HepG2 (cell line): ENCODE results near the gene CLDN16. TPM values are rescaled to one million over a fixed set of nuclear protein-coding genes. Genes with fewer than 3 reads are reported as not detected.

Experiments used
- ATAC-seq: fragments of 200-7000 bp; cut with Tn5 transposase; 3 replicates; pipeline ENCODE4 v1.9.1; 2020; ENCODE audit warnings: mild to moderate bottlenecking, moderate library complexity
- BruUV-seq: library from RNA; stranded (reverse); fragments of 400-500 nt; replicated peaks from 2 replicates; lab custom pipeline; 2021; lab: Mats Ljungman, UMichigan
- CTCF ChIA-PET: fragments of 300-600 bp; formaldehyde crosslinking; extraction: SDS; loops from one replicate; lab custom pipeline; 2021; ENCODE audit warnings: low total read pairs, inconsistent platforms, low intra/inter-chr PET ratio; lab: Yijun Ruan, JAX
- POLR2A ChIA-PET: fragments of 350-600 bp; sonication (Branson Sonifier 250); formaldehyde crosslinking; loops from one replicate; lab custom pipeline; 2020; ENCODE audit warnings: antibody characterized with exemption, inconsistent platforms; lab: Yijun Ruan, JAX
- DNase-seq: peaks from one replicate; pipeline ENCODE4 v3.0.0-alpha.2; 2015; ENCODE audit warnings: low spot score
- FAIRE-seq: peaks from 3 replicates; lab custom pipeline; 2011; peaks lifted over from hg19 to GRCh38; lab: Jason Lieb, UNC
- H2AFZ ChIP-seq: one replicate; pipeline ENCODE4 v1.6.1; 2011; ENCODE audit warnings: low read length, inconsistent platforms
- H3K27ac ChIP-seq: fragments of 300-600 bp; 3 replicates; pipeline ENCODE4 v1.8.0; 2011; ENCODE audit warnings: mixed run types, mild to moderate bottlenecking, mixed read lengths, low read length, inconsistent platforms; ENCODE audit not compliant: insufficient read depth; ENCODE audit errors: extremely low read length
- H3K27me3 ChIP-seq, 2 experiments: fragments of 200-600 bp in 1 of 2; 2 replicates in 1 of 2; 3 replicates in 1 of 2; pipeline versions ENCODE4 v1.6.0 to v1.8.0; 2011; ENCODE audit warnings: low read length in 2 of 2, mild to moderate bottlenecking in 2 of 2, moderate library complexity in 2 of 2, inconsistent platforms in 1 of 2; ENCODE audit not compliant: insufficient read depth in 2 of 2, control insufficient read depth in 1 of 2
- H3K36me3 ChIP-seq, 2 experiments: fragments of 200-600 bp in 1 of 2; replicated peaks in 1 of 2; 2 replicates in 1 of 2; 3 replicates in 1 of 2; pipeline versions ENCODE4 v1.5.1 to v1.8.0; 2011; ENCODE audit warnings: low read length in 2 of 2, inconsistent platforms in 1 of 2; ENCODE audit not compliant: insufficient read depth in 2 of 2, control insufficient read depth in 1 of 2
- H3K4me1 ChIP-seq: 2 replicates; pipeline ENCODE4 v1.5.1; 2012; ENCODE audit warnings: low read length, inconsistent platforms; ENCODE audit not compliant: insufficient read depth
- H3K4me2 ChIP-seq: 2 replicates; pipeline ENCODE4 v1.6.0; 2011; ENCODE audit warnings: low read depth, low read length, inconsistent platforms
- H3K4me3 ChIP-seq, 3 experiments: fragments of 200-600 bp in 1 of 3; sonication (generic), shearing (Covaris generic) in 1 of 3; replicated peaks in 1 of 3; 2 replicates each; pipeline ENCODE4 v1.5.1; 2011 to 2016; ENCODE audit warnings: low read length in 3 of 3, inconsistent platforms in 2 of 3, low read depth in 2 of 3, mild to moderate bottlenecking in 2 of 3, control low read depth in 1 of 3, mixed read lengths in 1 of 3; ENCODE audit not compliant: insufficient read depth in 1 of 3
- H3K79me2 ChIP-seq: one replicate; pipeline ENCODE4 v1.6.1; 2011; ENCODE audit warnings: low read length, inconsistent platforms; ENCODE audit not compliant: insufficient read depth
- H3K9ac ChIP-seq: 2 replicates; pipeline ENCODE4 v1.6.0; 2011; ENCODE audit warnings: mild to moderate bottlenecking, low read depth, low read length, inconsistent platforms; ENCODE audit not compliant: insufficient read depth
- H3K9me3 ChIP-seq: 2 replicates; pipeline ENCODE4 v1.5.1; 2012; ENCODE audit warnings: mild to moderate bottlenecking, low read length
- H4K20me1 ChIP-seq: 2 replicates; pipeline ENCODE4 v1.6.0; 2011; ENCODE audit warnings: inconsistent platforms, mild to moderate bottlenecking, low read length, moderate library complexity; ENCODE audit not compliant: insufficient read depth
- MIER2 ChIP-seq: IDR thresholded peaks from 2 replicates; pipeline ENCODE4 v1.6.1; 2016; ENCODE audit warnings: missing biosample characterization, missing genetic modification reagents
- PHF8 ChIP-seq: sonication (generic); formaldehyde crosslinking; IDR thresholded peaks from 2 replicates; pipeline ENCODE4 v1.5.0; 2020; ENCODE audit warnings: missing genetic modification reagents
- ZFX ChIP-seq: sonication (generic); formaldehyde crosslinking; IDR thresholded peaks from 2 replicates; pipeline ENCODE4 v1.4.0; 2020; ENCODE audit warnings: mild to moderate bottlenecking, low read depth, missing genetic modification reagents, moderate library complexity
- WGBS: methylation state at CpG from one replicate; pipeline ENCODE4 v1.1.6; 2017; ENCODE audit warnings: low lambda C conversion rate; 5-methylcytosine and 5-hydroxymethylcytosine counted together
- in situ Hi-C: cut with HindIII; loops from 2 replicates; pipeline ENCODE4 v1.10.0; 2017; ENCODE audit warnings: low pct_unique_long_range_greater_than_20kb; ENCODE audit not compliant: extremely low pct_ligation_motif_present
- intact Hi-C: fragments of 100-400 bp; cut with micrococcal nuclease; formaldehyde crosslinking; loops from one replicate; pipeline ENCODE4 v1.10.0; 2022; ENCODE audit not compliant: unreplicated experiment
- polyA plus RNA-seq, 8 experiments: library from polyadenylated mRNA; depleted of rRNA in 3 of 8; stranded (reverse) in 7 of 8; unstranded in 1 of 8; fragments of >200 nt; fragmentation: Illumina TruSeq in 4 of 8; extraction: Trizol in 4 of 8; gene quantifications; 2 replicates each; pipeline versions ENCODE4 v1.2.1 to v1.2.3, GENCODE V29; 2011 to 2016; ENCODE audit warnings: low read depth in 4 of 8, missing spikeins in 1 of 8, mixed read lengths in 1 of 8; ENCODE audit not compliant: insufficient read depth in 1 of 8
- total RNA-seq, 5 experiments: library from RNA; depleted of rRNA; stranded (reverse); fragments of >200 nt; fragmentation: Illumina TruSeq; extraction: Trizol; gene quantifications; 2 replicates each; pipeline ENCODE4 v1.2.3, GENCODE V29; 2016; ENCODE audit warnings: low read depth in 1 of 5
- TF ChIP-seq, protein P1 (sequence below): sonication (generic); formaldehyde crosslinking; IDR thresholded peaks from 2 replicates; pipeline ENCODE4 v1.4.0; 2020; ENCODE audit warnings: mild to moderate bottlenecking, missing genetic modification reagents
- TF ChIP-seq, protein P2 (sequence below), 2 experiments: fragments of 450-650 bp in 1 of 2; sonication (generic) in 1 of 2; formaldehyde crosslinking; IDR thresholded peaks; 2 replicates each; pipeline versions ENCODE4 v1.5.0 to v1.8.0; 2020 to 2022; ENCODE audit warnings: mild to moderate bottlenecking in 1 of 2, missing genetic modification reagents in 1 of 2
- TF ChIP-seq, protein P3 (sequence below): sonication (generic); formaldehyde crosslinking; IDR thresholded peaks from 2 replicates; pipeline ENCODE4 v1.4.0; 2020; ENCODE audit warnings: missing genetic modification reagents
- TF ChIP-seq, protein P4 (sequence below): sonication (generic); formaldehyde crosslinking; IDR thresholded peaks from 2 replicates; pipeline ENCODE4 v1.4.0; 2020; ENCODE audit warnings: mild to moderate bottlenecking, missing genetic modification reagents

CLDN16 gene
- total and polyA plus RNA-seq, 2 of the 13 experiments (the other 11 are each of a cell fraction or from before 2014, with no cell fraction given), result 0.13 to 0.24 TPM

DNA sequence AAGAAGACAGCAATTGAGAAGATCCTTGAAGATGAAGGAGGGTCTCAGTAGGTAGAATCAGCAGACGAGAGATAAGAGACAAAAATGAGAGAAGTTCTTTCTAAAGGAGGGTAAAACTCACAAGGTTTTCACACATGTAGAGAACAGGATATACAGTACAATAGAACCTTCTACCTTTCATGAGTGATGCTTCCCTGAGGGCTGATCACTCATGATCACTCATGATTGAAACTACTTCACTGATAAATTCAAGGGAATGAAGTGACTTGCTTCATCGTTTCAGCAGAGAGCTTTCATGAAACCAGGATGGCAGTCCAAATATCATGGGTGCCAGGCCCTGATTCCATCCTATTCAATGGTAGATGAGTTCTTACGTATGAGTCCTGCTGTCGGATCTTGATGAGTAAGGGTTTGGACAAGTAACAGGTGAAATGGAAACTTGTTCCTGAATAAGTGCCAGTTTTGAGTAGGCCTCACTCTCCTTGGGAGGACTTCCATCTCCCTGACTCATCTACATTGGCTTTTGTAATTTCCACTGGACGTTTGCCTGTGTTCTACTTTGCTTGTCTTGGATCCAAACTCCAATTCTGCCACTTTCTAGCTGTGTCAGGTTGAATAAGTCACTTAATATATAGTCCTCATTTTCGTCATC, 9.6 kb upstream of the CLDN16 start:
- in situ Hi-C loops (no loop called here), intact Hi-C loops (no loop called here)
- H3K4me3 ChIP-seq, result no peak overlapping the region
- H3K27ac ChIP-seq, result no peak overlapping the region
- peaks cover 37% of the 10 kb centered on the region for H3K4me1 ChIP-seq
- no peak for DNase-seq
- no TSS peak for BruUV-seq
- H3K27me3 ChIP-seq, result no peaks in the 10 kb centered on the region
- H2AFZ ChIP-seq, result no peak overlapping the region
- no peaks in the 10 kb centered on the region for H3K79me2 ChIP-seq
- no peak overlapping the region for H3K9ac ChIP-seq
- TF ChIP-seq, protein P1, sequence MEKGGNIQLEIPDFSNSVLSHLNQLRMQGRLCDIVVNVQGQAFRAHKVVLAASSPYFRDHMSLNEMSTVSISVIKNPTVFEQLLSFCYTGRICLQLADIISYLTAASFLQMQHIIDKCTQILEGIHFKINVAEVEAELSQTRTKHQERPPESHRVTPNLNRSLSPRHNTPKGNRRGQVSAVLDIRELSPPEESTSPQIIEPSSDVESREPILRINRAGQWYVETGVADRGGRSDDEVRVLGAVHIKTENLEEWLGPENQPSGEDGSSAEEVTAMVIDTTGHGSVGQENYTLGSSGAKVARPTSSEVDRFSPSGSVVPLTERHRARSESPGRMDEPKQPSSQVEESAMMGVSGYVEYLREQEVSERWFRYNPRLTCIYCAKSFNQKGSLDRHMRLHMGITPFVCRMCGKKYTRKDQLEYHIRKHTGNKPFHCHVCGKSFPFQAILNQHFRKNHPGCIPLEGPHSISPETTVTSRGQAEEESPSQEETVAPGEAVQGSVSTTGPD (CRISPR knock-in tag), result no peak
- CTCF ChIA-PET, result no interaction called here
- H3K36me3 ChIP-seq, result no peaks in the 10 kb centered on the region
- H3K4me2 ChIP-seq, result no peak overlapping the region
- ATAC-seq, result no peak
- 62% methylated on average over 6 of the region's 6 CpGs for WGBS
- H4K20me1 ChIP-seq, result no peaks in the 10 kb centered on the region
- no peak for FAIRE-seq
- no peaks in the 10 kb centered on the region for H3K9me3 ChIP-seq
- POLR2A ChIA-PET, result no interaction called here

DNA sequence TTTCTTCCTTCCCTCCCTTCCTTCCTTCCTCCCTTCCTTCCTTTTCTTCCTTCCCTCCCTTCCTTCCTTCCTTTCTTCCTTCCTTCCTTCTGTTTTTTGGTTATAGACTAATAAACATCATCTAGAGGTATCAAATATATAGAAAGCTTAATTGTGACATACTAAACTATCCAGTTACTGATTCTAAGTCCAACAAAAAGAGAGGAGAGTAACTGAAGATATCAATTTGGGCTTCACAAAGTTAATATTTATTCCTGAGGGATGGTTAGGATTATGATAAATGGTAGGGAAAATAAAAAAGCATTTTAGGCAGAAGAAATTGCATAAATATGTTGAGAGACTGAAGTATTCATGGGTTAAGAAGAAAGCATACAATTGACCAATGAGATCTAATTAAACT, 7.8 kb upstream of the CLDN16 start:
- no peaks in the 10 kb centered on the region for H3K79me2 ChIP-seq
- no peak for DNase-seq
- TF ChIP-seq, protein P2, sequence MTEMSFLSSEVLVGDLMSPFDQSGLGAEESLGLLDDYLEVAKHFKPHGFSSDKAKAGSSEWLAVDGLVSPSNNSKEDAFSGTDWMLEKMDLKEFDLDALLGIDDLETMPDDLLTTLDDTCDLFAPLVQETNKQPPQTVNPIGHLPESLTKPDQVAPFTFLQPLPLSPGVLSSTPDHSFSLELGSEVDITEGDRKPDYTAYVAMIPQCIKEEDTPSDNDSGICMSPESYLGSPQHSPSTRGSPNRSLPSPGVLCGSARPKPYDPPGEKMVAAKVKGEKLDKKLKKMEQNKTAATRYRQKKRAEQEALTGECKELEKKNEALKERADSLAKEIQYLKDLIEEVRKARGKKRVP (CRISPR knock-in tag; IDR thresholded peaks at IDR 0.05), result no peak
- TF ChIP-seq, protein P3, sequence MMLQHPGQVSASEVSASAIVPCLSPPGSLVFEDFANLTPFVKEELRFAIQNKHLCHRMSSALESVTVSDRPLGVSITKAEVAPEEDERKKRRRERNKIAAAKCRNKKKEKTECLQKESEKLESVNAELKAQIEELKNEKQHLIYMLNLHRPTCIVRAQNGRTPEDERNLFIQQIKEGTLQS (CRISPR knock-in tag), result no peak
- no peak for TF ChIP-seq ZFX (CRISPR knock-in tag)
- TF ChIP-seq MIER2 (CRISPR knock-in tag), result no peak
- TF ChIP-seq, protein P4, sequence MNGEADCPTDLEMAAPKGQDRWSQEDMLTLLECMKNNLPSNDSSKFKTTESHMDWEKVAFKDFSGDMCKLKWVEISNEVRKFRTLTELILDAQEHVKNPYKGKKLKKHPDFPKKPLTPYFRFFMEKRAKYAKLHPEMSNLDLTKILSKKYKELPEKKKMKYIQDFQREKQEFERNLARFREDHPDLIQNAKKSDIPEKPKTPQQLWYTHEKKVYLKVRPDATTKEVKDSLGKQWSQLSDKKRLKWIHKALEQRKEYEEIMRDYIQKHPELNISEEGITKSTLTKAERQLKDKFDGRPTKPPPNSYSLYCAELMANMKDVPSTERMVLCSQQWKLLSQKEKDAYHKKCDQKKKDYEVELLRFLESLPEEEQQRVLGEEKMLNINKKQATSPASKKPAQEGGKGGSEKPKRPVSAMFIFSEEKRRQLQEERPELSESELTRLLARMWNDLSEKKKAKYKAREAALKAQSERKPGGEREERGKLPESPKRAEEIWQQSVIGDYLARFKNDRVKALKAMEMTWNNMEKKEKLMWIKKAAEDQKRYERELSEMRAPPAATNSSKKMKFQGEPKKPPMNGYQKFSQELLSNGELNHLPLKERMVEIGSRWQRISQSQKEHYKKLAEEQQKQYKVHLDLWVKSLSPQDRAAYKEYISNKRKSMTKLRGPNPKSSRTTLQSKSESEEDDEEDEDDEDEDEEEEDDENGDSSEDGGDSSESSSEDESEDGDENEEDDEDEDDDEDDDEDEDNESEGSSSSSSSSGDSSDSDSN, result no peak
- TF ChIP-seq PHF8 (CRISPR knock-in tag), result no peak
- H3K4me3 ChIP-seq, result no peak overlapping the region
- H4K20me1 ChIP-seq, result no peaks in the 10 kb centered on the region
- peaks cover 29% of the 10 kb centered on the region for H3K4me1 ChIP-seq
- H3K36me3 ChIP-seq, result no peaks in the 10 kb centered on the region
- ChIA-PET POLR2A (no interaction called here), CTCF (no interaction called here)
- no peak overlapping the region for H3K9ac ChIP-seq
- no peak overlapping the region for H3K4me2 ChIP-seq
- H3K9me3 ChIP-seq, result no peaks in the 10 kb centered on the region
- no peak for ATAC-seq
- H3K27ac ChIP-seq, result no peak overlapping the region
- no peak for FAIRE-seq
- intact Hi-C loops, result loop anchor here (10.0 kb wide), 2 partner anchors 255 to 675 kb away; partner anchors contain the start of gene P3H2
- BruUV-seq, result no TSS peak
- no peak overlapping the region for H2AFZ ChIP-seq
- in situ Hi-C loops, result loop anchor here (10.0 kb wide), 2 partner anchors 55 to 155 kb away; partner anchors contain the start of gene CLDN1
- no peaks in the 10 kb centered on the region for H3K27me3 ChIP-seq
